Brain microvascular endothelial cell (primary cell): ENCODE measurements around the gene MLH1.
"Not testable (repeated sequence)": the region's sequence is repeated elsewhere in the genome, so short reads cannot be mapped to it uniquely, and the experiment has no call there.

ENCODE experiments used
- DNase-seq: peaks from one replicate; pipeline ENCODE4 v3.0.0-alpha.2; 2020
- H3K27ac ChIP-seq: fragments of 250-450 bp; sonication (Bioruptor Pico); 2 replicates; pipeline ENCODE4 v1.5.1; 2020; ENCODE audit warnings: mild to moderate bottlenecking, moderate library complexity
- H3K27me3 ChIP-seq: fragments of 250-450 bp; sonication (Bioruptor Pico); replicated peaks from 2 replicates; pipeline ENCODE4 v1.5.1; 2020; ENCODE audit warnings: mild to moderate bottlenecking
- H3K36me3 ChIP-seq: fragments of 250-450 bp; sonication (Bioruptor Pico); replicated peaks from 2 replicates; pipeline ENCODE4 v1.5.1; 2020; ENCODE audit warnings: mild to moderate bottlenecking
- H3K4me3 ChIP-seq: 2 replicates; pipeline ENCODE4 v1.5.1; 2011; ENCODE audit warnings: low read depth, mild to moderate bottlenecking, control low read depth, low read length, moderate library complexity
- CTCF ChIP-seq: IDR thresholded peaks from 2 replicates; pipeline ENCODE4 v1.5.1; 2011; ENCODE audit warnings: low read depth, mild to moderate bottlenecking, moderate library complexity, low read length, control low read depth, inconsistent platforms; ENCODE audit errors: missing control alignments
- in situ Hi-C: cut with HindIII; loops from 2 replicates; pipeline ENCODE4 v1.10.0; 2017; ENCODE audit warnings: low sequenced_read_pairs, low pct_ligation_motif_present

Gene MLH1

GRCh38 chr3:36993326-36994283 is at the start of gene MLH1:
TSS of gene MLH1 (plus strand) at chr3:36993518. CDS start at chr3:36993548, 30 bp downstream.
- in situ Hi-C loops = no loop called here
- H3K27me3 ChIP-seq = no peaks in the 10 kb centered on the region
- no peak for TF ChIP-seq CTCF
- peak within 1 kb of the TSS; percentile 95 for H3K27ac ChIP-seq
- peak; percentile 100 for DNase-seq
- peaks cover 11% of the 10 kb centered on the region for H3K36me3 ChIP-seq
- peak within 1 kb of the TSS; percentile 84 for H3K4me3 ChIP-seq

DNA sequence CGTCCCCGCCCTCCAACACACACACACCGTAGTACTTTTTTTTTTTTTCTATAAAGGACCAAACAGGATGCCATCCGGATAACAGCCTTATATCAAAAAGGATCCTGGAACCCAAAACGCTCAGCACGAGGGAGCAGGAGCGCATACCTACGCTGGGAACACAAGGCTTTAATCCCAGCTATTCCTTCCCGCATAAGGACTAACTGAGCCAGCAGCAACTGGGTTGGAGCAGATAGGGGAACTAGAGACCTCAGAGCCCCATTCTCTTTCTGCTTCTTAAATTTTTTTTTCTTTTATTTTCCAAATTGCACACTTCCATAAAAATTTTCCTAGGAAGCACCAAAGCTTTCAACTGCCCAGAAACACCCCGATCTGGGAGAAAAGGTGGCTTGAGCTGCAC is 49.7 kb upstream of the MLH1 start:
- Histone ChIP-seq H3K4me3 (peak overlapping the region; percentile 65), H3K27me3 (no peaks in the 10 kb centered on the region), H3K27ac (no peak overlapping the region), H3K36me3 (no peaks in the 10 kb centered on the region)
- TF ChIP-seq CTCF = no peak
- in situ Hi-C loops = no loop called here
- DNase-seq = no peak

- Histone ChIP-seq H3K27ac (no peak overlapping the region), H3K4me3 (peak overlapping the region; percentile 65), H3K27me3 (no peaks in the 10 kb centered on the region), H3K36me3 (no peaks in the 10 kb centered on the region)
- in situ Hi-C loops = no loop called here
- TF ChIP-seq CTCF = peak; percentile 39
- DNase-seq = no peak
Observed at GRCh38 chr3:36944012-36944640, 49.2 kb upstream of the MLH1 start.

- TF ChIP-seq CTCF = no peak
- in situ Hi-C loops = no loop called here
- Histone ChIP-seq H3K36me3 (no peaks in the 10 kb centered on the region), H3K27me3 (no peaks in the 10 kb centered on the region), H3K4me3 (peak within 1 kb of the TSS; percentile 65), H3K27ac (no peak within 1 kb of the TSS)
- DNase-seq = no peak
Observed at GRCh38 chr3:36944641-36945270, 48.6 kb upstream of the MLH1 start, which contains the start of gene TRANK1. TSS of gene TRANK1 (minus strand) at chr3:36945054. CDS start at chr3:36944809, 245 bp downstream.

DNA sequence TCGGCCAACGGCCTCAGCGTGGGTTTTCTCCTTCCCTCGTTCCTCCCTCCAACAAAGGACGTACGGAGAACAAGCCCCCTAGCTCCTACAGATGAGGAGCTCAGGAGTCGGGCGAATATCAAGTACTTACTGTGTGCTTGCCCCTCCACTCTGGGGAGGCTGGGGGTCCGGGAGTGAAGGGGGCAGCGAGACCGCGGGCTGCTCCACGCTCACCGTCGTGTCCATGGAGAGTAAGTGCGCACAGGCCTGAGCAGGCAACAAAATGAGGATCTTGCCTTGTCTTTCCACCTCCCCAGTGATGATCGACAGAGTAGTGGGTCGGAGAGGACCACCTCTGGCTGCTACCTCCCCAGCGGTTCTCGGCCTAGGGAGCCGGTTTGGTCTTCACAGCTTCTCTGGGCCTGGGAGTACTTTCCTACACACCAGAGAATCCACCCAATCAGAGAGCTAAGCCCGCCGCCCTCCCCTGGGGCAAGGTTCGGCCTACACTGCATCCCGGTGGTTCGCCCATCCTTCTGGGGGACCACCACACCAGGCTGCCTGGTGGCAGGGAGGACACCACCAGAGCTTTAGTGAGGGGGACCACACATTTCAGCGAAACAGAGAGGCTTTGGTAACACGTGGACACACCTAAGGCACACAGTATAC is 47.9 kb upstream of the MLH1 start:
- no peak overlapping the region for H3K27ac ChIP-seq
- H3K36me3 ChIP-seq = no peaks in the 10 kb centered on the region
- no peaks in the 10 kb centered on the region for H3K27me3 ChIP-seq
- in situ Hi-C loops = no loop called here
- no peak for DNase-seq
- H3K4me3 ChIP-seq = peak overlapping the region; percentile 65
- TF ChIP-seq CTCF = no peak

DNA sequence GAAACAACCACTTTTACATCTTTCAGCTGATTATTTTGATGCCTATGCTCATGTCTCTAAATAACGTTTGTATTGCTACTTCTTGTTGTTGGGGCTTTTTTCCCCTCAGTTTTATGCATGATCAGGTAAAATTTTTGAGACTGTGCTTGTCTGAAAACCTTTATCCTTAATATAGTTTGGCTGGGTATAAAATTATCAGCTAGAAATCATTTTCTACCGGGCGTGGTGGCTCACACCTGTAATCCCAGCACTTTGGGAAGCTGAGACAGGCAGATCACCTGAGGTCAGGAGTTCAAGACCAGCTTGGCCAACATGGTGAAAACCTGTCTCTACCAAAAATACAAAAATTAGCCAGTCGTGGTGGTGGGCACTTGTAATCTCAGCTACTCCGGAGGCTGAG is 45.5 kb upstream of the MLH1 start:
- H3K36me3 ChIP-seq, in situ Hi-C loops, H3K27ac ChIP-seq: not testable (repeated sequence)

More for the DNA sequence above, 45.5 kb upstream of the MLH1 start:
- H3K4me3 ChIP-seq, H3K27me3 ChIP-seq, DNase-seq: not testable (repeated sequence)
